ENCODE data around the gene HCAR3.
"Not testable (repeated sequence)": the region's sequence is repeated elsewhere in the genome, so short reads cannot be mapped to it uniquely, and the experiment has no call there.

The HCAR3 gene

DNA sequence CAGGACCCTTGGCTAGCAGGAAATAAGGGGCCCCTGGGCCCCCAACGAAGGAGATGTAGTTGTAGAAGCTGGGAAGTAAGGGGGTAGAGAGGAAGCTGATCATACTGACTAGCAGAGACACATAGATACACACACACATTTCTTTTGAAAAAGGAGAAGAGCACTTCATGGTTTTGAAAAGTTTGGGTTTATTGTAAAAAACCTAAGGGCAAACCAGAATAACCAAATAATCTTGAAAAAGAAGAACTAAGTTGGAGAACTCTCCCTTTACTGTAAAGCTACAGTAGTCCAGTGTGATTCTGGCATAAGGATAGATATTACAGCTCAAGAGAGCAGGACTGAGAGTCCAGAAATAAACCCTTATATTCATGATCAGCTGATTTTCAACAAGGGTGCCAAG is 5.8 kb upstream of the HCAR3 start:
- no peak for DNase-seq (ENCODE audit: low read depth in 2 of 2)

DNA sequence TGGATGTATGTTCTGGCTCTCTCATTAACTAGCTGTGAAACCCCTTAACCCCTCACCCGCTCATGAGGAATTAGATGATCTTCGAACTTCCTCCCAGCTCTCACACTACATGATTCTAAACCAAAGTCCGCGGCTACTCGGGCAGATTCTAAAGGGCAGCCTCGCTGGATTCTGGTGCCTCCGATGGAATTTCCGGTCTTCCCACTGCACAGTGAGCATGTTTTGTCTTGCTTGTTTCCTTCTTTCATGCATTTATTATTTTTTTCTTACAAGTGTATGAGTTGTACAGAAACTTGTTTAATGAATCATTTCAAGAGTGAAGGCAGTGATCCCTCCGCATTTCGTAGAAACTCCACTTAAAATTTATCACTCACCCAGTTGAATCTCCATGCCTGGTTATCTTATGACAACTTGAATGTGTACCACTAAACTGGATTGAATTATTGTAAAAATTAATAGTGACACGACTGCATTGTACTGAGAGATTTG is 4.5 kb upstream of the HCAR3 start:
- DNase-seq (ENCODE audit: low read depth in 2 of 2), result no peak

DNA sequence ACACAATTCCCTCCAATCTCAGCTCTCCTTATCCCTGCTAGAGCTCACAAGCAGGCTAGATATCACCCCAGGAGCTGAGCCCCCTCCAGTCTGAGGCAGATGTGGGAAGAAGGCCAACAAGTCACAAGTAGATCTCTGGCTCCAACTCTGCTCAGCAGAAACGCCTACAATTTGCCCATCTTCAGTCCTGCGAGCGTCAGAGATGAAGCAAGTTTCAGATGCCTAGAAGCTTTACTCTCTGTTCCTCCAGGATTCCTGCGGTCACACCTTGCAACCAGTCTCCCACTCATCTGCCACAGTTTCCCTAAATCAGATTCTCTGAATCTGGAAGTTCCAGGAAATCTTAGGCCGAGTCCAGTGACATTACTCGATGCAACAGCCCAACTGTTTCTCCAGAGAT is 1.4 kb downstream of the HCAR3 start:
- DNase-seq (ENCODE audit: low read depth in 2 of 2), result not testable (repeated sequence)

DNA sequence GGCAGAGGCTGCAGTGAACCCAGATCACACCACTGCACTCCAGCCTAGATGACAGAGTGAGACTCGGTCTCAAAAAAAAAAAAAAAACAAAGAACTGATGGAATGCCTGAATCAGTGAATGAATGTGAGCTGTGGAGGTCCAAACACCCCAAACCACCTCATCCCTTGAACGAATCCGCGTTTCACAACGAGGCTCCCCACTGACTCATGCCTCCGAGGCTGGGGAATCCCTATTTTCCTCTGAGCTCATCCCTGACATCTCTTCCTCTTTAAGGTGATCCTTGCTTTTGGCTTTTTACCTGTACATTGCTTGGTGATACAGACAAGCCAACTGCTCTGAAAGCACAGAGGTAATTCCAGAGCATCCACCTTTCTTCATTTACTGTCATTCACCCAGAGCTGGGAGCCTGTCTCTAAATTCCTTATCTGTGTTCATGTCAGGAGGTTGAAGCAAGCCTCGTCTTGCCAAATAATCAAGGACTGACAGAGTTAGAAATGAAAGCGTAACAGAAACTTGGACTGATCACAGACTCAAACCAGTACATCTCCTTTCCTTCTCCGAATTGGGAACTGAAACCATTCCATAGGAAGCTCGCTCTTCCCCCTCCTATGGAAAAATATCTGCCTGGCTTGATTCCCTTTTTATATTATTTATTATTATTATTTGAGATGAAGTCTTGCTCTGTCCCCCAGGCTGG is 3.0 kb downstream of the HCAR3 start:
- DNase-seq (ENCODE audit: low read depth in 2 of 2), result not testable (repeated sequence)

DNA sequence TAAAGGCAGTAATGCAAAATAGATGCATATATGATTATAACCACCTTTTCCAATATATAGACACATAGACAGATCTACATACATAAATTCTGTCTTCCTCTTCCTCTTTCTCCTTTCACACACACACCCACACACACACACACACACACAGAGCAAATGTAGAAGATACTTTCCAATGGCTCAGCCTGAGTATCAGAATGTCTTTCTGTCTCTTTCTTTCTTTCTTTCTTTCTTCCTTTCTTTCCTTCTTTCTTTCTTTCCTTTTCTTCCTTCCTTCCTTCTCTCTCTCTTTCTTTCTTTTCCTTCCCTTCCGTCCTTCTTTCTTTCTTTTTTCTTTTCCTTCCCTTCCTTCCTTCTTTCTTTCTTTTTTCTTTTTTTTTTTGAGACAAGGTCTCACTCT is 5.3 kb downstream of the HCAR3 start:
- not testable (repeated sequence) for DNase-seq (ENCODE audit: low read depth in 2 of 2)

GRCh38 chr12:122710341-122710740 is 6.3 kb downstream of the HCAR3 start:
- not testable (repeated sequence) for DNase-seq (ENCODE audit: low read depth in 2 of 2)

DNA sequence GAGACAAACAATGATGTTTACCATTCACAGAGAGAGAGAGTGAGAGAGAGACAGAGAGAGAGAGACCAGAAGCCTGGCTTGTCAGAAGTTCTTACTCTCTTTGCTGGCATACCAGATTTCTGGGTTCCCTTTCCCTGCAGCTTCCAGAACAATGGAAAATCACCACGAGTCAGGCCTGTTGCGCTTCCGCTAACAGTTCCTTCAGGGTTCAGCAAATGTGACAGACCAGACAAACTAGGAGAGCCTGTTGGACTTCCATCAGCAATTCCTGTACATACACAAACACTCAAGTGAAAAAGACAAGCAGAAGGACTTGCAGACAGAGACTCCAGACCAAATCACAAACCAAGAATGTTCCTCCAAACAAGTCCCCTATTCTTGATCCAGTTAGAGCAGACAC is 7.3 kb downstream of the HCAR3 start:
- DNase-seq (ENCODE audit: low read depth in 2 of 2), result not testable (repeated sequence)

DNA sequence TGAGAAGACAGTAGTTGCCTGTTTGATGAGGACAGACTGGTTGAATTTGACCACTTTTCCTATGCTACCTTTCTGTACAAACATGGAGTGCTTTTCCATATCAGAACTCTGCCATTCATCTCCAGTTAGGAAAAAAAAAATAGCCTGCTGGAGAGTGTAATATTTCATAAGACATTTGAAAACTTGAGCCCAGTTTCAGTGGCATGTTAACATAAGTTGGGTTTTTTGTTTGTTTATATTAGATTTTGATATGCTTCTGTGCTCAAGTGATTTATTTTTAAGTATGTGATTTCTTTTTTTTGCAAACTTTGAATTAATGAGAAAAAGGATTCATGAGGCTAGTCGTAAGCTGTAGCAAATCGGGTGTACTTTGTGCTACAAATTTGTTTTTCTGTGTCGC is 12.8 kb downstream of the HCAR3 start:
- not testable (repeated sequence) for DNase-seq (ENCODE audit: low read depth in 2 of 2)

DNA sequence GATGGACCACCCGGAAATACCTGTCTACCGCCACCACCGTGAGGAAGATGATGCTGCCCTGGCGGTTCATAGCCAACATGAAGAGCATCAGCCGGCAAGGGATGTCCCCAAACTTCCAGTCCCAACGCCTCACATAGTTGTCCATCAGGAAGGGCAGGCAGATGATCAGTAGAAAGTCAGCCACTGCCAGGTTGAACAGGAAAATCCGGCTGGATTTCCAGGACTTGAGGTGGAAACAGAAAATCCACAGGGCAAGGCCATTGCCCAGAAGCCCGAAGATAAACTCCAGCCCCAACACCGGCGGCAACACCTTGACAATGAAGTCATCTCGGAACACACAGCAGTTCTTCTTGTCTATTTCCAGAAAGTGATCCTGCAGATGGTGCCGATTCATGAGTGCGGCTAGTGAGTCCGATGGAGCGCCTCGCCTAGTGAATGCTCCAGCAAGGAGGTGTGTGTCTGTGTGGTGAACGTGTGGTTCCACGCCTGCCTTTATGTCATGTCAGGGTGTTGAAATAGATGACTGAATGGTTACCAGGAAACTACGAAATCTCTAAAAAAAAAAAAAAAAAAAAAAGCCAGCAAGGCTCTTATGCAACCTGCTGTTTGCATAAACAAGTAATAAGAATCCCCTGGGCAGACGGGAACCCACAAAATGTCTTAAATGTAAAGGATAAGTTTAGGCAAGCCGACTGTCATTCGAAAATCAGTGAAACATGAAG is 13.6 kb downstream of the HCAR3 start, which contains the start of gene HCAR2:
Gene HCAR2, minus strand, starts transcription at position 468 of the 722 bp plus-strand sequence. Its CDS starts 74 bp downstream, at position 394.
- DNase-seq (ENCODE audit: low read depth in 2 of 2), result not testable (repeated sequence)

- not testable (repeated sequence) for DNase-seq (ENCODE audit: low read depth in 2 of 2)
Measured at GRCh38 chr12:122701481-122701880, 15.1 kb downstream of the HCAR3 start.

DNA sequence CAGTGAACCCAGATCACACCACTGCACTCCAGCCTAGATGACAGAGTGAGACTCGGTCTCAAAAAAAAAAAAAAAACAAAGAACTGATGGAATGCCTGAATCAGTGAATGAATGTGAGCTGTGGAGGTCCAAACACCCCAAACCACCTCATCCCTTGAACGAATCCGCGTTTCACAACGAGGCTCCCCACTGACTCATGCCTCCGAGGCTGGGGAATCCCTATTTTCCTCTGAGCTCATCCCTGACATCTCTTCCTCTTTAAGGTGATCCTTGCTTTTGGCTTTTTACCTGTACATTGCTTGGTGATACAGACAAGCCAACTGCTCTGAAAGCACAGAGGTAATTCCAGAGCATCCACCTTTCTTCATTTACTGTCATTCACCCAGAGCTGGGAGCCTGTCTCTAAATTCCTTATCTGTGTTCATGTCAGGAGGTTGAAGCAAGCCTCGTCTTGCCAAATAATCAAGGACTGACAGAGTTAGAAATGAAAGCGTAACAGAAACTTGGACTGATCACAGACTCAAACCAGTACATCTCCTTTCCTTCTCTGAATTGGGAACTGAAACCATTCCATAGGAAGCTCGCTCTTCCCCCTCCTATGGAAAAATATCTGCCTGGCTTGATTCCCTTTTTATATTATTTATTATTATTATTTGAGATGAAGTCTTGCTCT is 16.4 kb downstream of the HCAR3 start:
- DNase-seq (ENCODE audit: low read depth in 2 of 2), result not testable (repeated sequence)

DNA sequence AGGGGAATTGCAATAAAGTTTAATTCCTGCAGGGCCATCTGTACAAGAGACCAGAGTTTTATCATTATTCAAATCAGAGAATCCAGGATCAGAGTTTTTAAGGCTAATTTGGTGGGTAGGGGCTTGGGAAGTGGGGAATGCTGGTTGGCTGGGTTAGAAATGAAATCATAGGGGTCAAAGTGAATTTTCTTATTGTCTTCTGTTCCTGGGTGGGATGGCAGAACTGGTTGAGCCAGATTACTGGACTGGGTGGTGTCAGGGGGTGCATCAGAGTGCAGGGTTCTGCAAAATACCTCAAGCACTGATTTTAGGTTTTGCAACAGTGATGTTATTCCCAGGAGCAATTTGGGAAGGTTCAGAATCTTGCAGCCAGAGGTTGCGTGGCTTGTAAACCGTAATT is 19.7 kb downstream of the HCAR3 start:
- DNase-seq (ENCODE audit: low read depth in 2 of 2), result not testable (repeated sequence)

DNA sequence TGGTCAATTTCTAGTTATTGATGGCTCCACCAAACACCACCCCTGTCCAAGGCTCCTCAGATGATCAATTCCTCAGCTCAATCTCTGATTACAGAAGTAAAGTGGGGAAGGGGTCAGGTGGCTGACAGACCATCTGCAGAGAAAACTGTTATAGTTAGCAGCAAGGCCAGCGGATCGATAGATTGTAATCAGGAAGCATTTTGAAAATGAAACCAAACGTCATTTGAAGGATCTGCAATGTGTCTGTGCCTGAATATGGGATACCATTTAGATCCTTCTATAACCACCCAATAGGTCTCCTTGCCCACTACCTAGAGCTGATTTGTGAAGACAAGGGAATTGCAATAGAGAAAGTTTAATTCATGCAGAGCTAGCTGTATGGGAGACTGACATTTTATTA is 25.0 kb downstream of the HCAR3 start:
- DNase-seq (ENCODE audit: low read depth in 2 of 2), result no peak

- no peak for DNase-seq (ENCODE audit: low read depth in 2 of 2)
Measured at GRCh38 chr12:122688291-122688690, 28.3 kb downstream of the HCAR3 start.

DNA sequence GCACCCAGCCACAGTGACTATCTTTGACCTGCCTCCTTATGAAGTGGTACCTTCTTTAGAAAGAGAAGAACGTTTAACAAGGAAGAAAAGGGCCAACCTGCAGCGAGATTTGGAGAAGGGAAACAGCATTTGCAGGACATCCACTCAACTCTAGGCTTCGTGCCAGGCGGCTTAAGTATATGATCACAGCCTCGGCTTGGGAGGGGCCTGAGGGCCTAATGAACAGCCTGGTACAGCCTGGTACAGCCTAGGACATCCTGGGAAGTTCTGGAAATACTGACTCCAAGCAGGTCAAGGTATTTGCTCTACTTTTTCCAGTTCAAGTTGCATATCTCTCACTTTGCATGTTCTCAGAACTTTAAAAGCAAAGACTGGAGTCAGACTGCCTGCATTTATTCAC is 29.5 kb downstream of the HCAR3 start:
- no peak for DNase-seq (ENCODE audit: low read depth in 2 of 2)

- DNase-seq (ENCODE audit: low read depth in 2 of 2), result no peak
Measured at GRCh38 chr12:122686538-122686937, 30.1 kb downstream of the HCAR3 start.

DNA sequence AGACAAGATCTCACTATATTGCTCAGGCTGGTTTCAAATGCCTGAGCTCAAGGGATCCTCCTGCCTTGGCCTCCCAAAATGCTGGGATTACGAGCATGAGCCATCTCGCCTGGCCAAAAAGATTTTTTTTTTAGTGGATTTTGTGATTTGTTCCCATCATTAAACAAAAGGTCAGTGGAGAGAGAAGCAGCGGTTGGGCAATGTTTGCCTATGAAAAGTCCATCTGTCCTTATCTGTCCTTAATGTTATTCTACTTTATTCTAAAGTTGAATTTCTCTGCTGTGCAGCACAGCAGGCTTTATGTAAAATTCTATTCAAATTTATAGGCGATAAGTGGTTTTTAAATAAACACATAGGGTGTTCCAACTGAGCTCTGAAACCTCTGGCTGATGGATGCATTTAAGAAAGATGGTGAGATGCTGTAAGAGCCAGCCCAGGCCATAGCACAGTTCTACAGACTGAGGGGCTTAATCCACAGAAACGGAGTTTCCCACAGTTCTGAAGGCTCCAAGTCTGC is 32.3 kb downstream of the HCAR3 start:
- DNase-seq (ENCODE audit: low read depth in 2 of 2), result no peak

DNA sequence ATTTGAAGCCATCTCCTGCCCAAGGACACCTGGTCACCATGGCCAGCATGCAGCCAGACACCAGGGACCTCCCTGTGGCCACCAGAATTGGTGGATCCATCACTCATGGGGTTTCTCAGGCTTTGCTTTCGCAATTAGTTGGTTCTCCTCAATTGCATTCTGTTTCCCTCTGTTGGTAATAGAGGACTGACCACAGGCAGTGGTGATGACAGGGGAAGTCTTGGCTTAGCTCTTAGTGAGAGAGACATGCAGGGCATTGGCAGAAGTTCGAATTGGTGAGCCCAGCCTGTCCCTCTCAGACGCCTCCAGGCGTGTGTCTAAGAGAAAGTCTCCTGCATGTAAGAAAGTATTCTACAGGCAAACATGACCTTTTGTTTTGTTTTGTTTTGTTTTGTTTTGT is 34.8 kb downstream of the HCAR3 start:
- DNase-seq (ENCODE audit: low read depth in 2 of 2), result no peak

GRCh38 chr12:122680989-122681388 is 35.6 kb downstream of the HCAR3 start:
- DNase-seq (ENCODE audit: low read depth in 2 of 2), result not testable (repeated sequence)

DNA sequence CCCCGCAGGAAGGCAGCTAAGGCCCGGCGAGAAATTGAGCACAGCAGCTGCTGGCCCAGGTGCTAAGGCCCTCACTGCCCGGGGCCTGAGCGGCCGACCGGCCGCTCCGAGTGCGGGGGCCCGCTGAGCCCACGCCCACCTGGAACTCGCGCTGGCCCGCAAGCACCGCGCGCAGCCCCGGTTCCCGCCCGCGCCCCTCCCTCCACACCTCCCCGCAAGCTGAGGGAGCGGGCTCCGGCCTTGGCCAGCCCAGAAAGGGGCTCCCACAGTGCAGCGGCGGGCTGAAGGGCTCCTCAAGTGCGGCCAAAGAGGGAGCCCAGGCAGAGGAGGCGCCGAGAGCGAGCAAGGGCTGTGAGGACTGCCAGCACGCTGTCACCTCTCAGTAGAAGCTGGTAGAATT is 39.8 kb downstream of the HCAR3 start:
- not testable (repeated sequence) for DNase-seq (ENCODE audit: low read depth in 2 of 2)

DNA sequence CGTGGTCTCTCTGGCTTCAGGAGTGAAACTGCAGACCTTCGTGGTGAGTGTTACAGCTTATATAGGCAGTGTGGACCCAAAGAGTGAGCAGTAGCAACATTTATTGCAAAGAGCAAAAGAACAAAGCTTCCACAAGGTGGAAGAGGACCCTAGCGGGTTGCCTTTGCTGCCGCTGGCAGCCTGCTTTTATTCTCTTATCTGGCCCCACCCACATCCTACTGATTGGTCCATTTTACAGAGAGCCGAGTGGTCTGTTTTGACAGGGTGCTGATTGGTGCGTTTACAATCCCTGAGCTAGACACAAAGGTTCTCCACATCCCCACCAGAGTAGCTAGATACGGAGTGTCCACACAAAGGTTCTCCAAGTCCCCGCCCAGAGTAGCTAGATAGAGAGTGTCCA is 40.6 kb downstream of the HCAR3 start:
- not testable (repeated sequence) for DNase-seq (ENCODE audit: low read depth in 2 of 2)

DNA sequence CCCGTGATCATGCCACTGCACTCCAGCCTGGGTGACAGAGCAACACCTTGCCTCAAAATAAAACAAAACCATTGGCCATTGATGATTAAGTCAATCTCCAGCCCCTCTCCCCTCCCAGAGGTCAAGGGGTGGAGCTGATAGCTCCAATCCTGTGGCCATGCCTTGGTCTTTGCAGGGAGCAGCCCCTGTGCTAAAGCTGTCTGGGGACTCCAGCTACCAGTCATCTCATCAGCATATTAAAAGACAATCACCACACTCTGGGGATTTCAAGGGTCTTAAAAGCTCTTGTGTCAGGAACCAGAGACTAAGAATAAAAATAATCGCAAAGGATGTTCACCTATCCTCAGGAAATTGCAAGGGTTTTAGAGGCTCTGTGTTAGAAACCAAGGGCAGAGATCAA is 44.1 kb downstream of the HCAR3 start:
- DNase-seq (ENCODE audit: low read depth in 2 of 2), result no peak

Measured in stimulated activated CD4-positive, alpha-beta T cell treated with anti-CD3 and anti-CD28 coated beads, Interleukin-1b, Interleukin-23, amount 100 ng/mL, for 4 hours (primary cell).